ENCODE results near the gene EFNA5.
"Not testable (repeated sequence)": the region's sequence is repeated elsewhere in the genome, so short reads cannot be mapped to it uniquely, and the experiment has no call there.

EFNA5 gene

DNA sequence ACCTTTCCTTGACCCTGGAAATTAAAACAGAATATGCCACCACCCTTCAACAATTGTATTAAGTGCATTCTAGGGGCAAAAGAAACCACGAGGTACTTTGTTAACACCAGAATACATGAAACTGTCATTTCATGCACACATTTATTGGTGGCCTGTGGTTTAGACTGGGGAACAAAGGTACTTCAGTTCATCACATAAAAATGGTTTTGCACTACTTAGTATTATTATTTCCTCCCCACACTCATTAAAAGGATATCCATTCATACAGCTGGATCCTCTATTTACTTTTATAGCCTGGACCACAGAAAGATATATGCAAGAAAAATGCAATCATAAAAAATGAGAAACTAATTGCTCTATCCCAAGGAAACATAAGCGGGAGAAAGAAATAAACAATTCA, 230.9 kb downstream of the EFNA5 start:
- in situ Hi-C loops (cut with MboI; ENCODE audit: low sequenced_read_pairs), result no loop called here

DNA sequence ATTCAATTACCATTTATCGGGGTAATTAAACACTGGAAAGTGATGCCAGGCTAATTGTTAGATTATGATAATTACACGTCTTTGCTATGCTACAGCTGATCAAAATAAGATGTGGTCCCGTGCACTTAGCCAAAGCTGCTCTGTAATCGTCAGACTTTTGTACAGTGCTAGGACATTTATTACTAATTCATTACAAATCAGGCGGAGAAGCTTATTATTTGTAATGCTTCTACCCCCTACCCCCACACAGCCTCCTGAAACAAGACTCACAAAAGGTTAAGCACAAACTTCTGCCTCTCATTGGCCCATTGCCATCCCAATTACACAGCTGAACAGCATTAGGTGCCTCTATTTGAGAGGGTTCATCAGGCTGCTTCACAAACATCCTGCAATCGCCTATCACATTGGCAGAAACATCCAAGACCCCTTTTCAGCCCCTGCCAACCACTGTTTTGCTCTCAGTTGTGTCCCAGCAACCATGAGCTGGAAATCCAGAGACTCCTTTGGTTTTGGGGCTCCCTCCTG, 232.7 kb downstream of the EFNA5 start:
- in situ Hi-C loops (cut with MboI; ENCODE audit: low sequenced_read_pairs), result no loop called here

DNA sequence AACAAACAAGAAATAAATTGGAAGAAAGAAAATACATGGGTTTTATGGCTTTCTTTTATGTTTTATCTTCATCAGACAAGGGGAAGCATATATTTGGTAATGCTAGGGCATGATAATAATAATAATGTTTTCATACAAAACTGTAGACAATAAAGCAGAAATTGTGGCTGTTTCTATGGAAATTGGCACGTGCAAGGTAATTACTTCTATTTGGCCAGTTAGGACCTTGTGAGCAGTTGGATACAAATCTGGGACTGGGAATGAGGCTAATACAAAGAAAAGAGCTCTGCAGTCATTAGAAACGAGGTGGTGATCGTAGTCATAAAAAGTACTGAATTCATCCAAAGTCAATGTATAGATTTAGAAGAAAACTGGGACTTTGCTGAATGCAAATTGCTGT, 233.6 kb downstream of the EFNA5 start:
- in situ Hi-C loops (cut with MboI; ENCODE audit: low sequenced_read_pairs), result no loop called here

DNA sequence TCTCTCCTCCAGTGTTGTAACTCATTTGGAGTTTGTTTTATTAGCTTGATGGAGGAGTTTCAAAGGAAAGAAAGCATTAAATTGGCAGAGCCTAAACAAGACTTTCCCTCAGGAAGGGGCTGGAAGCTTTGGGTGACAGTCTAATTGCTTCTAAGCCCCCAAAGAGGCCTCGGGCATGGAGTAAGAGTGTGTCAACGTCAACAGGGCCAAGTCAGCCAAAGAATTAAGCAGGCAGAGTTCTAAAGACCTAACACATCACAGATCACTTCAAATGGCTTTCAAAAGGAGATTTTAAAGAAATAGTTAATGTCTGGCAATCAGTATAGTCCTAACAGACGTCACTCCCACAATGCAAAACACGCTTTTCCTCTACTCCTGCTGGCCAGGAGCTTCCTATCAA, 234.5 kb downstream of the EFNA5 start:
- in situ Hi-C loops (cut with MboI; ENCODE audit: low sequenced_read_pairs), result no loop called here

DNA sequence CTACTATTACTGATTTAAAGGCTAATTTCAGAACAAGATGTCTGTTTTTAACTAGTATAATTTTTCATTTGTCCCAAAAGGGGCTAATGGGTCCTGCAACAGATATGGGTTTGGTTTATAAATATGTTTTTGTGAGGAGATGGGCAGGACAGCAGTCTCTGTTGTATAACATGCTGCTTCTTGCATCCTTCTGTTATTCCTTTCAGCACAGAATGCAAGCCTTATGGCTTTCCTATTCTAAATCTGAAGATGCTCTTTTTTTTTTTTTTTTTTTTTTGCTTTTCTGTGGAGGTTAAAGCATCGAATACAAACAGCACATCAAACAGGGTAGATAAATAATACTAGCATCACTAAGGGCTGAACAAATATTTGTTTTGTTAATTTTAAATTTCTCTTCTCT, 235.7 kb downstream of the EFNA5 start:
- in situ Hi-C loops (cut with MboI; ENCODE audit: low sequenced_read_pairs), result no loop called here

DNA sequence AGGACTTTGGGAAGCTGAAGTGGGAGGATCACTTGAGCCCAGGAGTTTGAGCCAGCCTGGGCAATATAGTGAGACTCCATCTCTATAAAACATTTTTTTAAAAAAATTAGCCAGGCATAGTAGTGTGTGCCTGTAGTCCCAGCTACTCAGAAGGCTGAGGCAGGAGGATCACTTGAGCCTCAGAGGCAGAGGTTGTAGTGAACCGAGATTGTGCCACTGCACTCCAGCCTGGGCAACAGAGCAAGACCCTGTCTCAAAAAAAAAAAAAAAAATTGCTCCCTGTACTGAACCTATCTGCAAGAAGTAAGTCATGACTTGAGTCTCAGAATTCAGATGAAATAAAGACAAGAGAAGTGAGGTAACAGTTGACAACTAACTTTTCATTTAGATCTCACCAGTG, 237.1 kb downstream of the EFNA5 start:
- in situ Hi-C loops (cut with MboI; ENCODE audit: low sequenced_read_pairs), result not testable (repeated sequence)

DNA sequence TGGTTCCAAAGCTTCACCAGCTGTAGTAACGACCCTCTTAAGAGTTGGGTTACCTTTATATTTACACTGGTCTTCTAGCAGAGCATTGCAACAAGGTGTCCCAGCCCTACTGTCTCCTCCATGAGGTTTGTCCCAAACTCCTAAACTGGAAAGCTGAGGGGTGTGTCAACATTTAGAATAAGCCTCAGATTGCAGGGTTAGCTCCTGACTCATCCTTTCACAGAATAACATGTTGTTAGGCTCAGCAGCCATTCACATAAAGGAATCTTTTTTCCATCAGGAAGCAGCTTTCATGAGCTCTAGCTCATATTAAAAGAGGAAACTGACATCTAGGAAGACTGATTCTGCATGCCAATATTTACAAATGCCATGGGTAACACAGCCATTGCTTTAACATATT, 238.7 kb downstream of the EFNA5 start:
- in situ Hi-C loops (cut with MboI; ENCODE audit: low sequenced_read_pairs), result no loop called here

DNA sequence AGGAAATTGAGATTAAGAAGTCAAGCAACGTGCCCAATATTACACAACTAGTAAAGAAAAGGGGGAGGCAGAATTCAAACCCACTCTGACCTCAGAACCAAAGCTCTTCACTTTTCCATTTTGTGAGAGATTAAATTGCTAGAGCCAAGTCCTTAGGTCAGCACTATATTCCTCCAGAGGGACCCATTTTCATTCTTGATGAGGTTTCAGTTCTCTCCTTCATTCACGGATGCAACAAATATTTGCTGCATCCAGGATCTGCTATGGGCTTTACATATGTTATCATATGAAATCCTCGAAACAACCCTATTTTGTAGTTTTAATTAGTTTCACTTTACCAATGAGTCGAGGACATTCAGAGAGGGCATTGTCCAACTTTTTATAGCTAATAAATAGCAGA, 239.2 kb downstream of the EFNA5 start:
- in situ Hi-C loops (cut with MboI; ENCODE audit: low sequenced_read_pairs), result no loop called here

DNA sequence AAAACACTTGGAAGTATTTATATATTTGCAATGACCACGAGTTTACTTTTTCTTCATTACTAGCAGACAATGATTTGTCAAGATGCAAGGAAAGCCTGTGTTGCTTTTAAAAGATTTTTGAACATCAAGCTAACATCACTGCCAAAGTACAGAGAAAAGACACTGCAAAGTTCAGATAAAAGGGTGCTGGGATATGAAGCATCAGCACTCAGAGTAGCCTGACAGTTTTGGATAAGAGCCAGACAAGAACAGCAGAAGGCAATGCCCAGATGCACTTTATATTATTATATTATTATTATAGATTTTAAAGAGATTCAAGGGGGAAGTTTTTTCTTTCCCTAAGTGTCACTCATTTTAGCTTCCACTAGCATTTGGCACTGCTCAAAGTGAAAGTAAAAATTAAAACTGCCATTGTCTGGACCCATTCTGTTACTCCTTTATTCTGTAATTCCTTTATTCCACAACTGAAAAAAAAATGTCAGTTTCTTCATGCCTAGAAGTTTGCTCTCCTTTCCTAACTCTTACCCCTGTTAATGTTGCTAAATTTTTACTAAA, 240.6 kb downstream of the EFNA5 start:
- in situ Hi-C loops (cut with MboI; ENCODE audit: low sequenced_read_pairs), result no loop called here

DNA sequence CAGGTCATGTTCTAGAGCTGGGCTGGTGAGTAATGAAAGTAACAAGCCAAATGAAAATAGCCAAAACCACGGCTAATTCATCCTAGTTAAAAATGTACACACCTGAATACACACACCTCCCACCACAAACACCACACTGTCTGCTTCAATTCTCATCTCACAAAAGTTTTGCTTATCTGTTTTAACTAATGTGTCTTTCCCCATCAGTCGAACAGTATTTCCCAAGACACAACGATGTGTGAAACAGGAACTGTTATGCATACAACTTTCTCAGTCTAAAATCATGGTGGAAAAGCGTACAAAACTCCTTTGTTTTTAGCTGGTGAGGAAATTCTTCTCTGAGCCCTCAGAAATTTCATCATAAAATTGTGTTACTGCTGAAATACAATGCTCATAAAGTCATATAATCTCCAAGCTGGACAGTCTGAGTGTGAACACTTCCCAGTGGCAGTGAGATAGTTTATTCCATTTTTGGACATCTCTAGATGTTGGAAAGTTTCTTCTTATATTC, 242.4 kb downstream of the EFNA5 start:
- in situ Hi-C loops (cut with MboI; ENCODE audit: low sequenced_read_pairs), result no loop called here

DNA sequence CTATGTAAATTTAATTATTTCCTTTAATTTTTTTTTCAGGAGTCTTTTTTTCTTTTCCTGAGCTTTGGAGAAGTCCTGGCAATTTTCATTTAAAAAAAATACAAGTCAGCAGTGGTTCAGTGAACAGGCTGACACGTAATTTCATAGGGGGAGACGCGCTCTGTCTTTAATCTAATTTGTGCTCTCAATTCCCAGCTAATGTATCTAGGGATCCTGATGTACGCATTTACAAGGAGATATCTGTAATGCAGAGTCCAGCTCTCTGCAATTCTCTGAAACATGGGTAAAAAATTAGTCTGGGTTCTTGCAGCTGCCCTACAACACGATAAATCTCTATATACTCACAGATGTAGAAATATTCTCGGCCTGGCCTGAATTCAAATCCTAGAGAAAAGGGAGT, 243.9 kb downstream of the EFNA5 start:
- in situ Hi-C loops (cut with MboI; ENCODE audit: low sequenced_read_pairs), result no loop called here

DNA sequence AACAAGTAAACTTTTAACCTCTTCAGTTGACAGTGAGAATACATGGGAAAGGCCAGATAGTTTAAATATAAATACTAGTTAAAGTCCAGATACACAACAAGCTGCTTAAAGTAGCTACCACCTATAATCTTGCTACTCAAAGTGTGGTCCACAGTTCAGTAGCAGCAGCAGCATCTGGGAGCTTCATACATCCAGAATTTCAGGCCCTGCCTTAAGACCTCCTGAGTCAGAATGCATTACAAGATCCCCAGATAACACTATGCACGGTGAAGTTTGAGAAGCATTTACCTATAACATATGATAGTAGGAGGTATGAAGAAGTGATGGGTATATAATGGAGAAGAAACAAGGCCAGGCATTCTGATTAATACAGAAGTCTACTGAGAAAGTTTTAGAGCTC, 244.5 kb downstream of the EFNA5 start:
- in situ Hi-C loops (cut with MboI; ENCODE audit: low sequenced_read_pairs), result no loop called here

DNA sequence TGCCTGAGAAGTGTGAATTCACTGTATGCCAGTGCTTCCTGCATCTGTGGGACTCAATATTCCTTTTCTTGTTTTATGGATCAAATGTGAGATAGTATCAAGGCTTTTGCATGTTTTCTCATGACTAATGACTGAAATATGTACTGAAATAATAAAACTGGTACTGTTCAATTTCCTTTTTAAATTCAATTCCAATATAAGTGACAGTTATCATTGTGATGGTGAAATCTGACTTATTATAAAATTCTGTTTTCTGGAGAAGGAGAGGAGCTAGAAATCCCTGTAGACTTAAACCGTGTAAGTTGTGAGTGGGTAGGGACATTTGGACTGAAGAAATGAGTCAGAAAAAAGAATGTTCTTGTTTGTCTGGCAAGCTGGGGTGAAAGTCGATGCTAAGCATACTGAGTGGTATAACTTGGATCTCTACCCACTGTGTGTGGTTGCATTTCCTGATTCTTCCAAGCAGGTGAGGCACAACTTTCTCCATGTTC, 245.2 kb downstream of the EFNA5 start:
- in situ Hi-C loops (cut with MboI; ENCODE audit: low sequenced_read_pairs), result no loop called here

DNA sequence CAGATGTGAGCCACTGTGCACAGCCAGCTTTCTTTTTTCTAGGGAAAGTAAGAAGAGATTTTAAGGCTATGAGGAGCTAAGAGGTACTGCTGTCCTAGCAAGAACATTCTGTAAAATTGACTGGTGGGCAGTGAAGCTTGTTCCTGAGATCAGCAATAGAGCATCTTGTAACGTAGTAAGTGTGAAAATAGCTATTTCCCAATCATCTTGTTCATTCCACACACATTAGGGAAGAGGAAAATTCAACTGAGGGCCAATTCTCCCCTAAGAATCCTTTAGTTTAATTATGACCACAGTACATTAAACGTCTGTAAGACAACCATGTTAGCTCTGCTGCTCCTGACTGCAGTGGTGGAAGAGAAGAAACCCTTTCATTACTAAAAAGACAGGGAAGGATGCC, 246.2 kb downstream of the EFNA5 start:
- in situ Hi-C loops (cut with MboI; ENCODE audit: low sequenced_read_pairs), result no loop called here

DNA sequence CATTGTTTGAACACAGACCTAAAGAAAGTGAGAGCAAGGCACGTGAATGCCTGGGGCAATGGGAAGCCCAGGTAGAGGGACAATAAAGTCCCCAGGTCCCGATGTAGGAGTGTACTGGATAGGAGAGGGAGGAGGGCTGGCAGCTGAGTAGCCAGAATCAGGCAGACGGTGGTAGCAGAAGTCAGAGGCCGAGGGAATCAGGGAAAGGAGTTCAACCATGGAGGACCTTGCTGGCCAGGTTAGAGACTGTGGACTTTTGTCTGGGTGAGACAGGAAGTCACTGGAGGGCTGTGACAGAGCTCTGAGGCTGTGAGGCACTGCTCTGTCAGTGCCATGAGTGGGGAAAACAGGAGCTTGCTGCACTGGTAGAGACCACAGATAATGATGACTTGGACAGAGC, 248.2 kb downstream of the EFNA5 start:
- in situ Hi-C loops (cut with MboI; ENCODE audit: low sequenced_read_pairs), result no loop called here

DNA sequence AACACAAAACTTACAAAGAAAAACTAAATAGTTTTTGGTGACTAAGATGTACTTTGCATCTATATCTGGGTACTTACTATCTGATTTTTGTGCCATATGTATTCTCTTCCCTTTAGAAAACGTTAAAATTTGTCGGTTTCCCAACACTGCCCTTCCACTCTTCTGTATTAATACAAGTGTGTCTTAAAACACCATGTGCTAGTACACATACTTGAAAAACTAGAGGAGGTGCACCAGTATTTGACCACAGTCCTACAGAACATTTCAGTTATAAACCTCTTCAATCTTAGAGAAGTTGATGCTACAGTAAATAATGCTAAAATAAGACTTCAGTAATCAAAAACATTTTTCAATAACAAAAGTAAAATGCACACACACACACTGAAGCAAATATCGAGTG, 251.2 kb downstream of the EFNA5 start:
- in situ Hi-C loops (cut with MboI; ENCODE audit: low sequenced_read_pairs), result no loop called here

DNA sequence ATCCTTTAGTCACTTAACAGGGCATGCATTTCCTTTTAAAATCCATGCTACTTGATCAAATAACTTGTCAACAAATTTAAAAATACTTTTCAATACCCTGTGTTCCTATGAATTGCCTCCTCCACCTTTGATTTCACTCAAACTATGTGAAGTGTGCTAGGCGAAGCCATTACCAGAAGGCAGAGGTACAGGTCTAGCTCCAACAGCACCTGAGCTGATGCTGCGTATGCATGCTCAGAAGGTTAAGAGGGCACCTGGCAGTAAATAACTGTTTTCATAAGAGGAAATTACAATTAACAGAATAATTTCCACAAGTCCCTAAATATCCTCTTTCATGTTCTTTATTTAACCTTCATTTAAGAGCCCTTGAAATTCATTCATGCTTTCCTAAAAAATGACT, 251.8 kb downstream of the EFNA5 start:
- in situ Hi-C loops (cut with MboI; ENCODE audit: low sequenced_read_pairs), result no loop called here

DNA sequence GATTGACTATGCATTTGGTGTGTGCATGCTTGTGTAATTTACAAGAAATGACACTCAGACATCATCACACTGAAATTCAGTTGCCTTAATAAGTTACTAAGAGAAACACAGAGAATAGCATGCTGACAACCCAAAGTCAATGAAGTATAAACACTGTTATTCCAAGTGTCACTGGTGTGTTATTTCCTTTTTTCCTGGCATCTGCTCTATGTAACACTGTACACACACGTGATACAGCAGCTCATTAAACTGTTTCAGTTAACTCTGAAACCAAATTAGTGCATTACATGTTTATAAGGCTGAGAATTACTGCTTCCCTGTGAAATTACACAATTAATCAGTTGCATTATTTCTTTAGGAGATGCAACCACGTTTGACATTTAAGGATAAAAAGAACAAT, 252.7 kb downstream of the EFNA5 start:
- in situ Hi-C loops (cut with MboI; ENCODE audit: low sequenced_read_pairs), result no loop called here

DNA sequence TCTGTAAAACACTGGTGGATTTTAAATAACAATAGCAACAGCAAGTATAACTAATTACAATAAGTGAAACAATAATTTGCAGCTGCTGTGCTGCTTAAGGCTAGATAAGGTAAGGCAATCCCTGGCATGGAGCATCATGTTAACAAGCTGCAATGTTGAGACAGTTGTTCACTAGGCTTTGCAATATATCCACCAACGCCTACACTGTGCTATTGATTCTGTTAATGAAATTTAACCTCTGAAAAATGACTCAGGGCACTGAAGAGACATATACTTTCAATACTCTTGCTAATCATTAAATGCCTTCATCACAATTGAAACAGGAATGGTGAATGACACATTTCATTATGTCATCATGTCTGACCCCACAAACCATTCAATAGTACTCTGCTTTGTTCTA, 255.0 kb downstream of the EFNA5 start:
- in situ Hi-C loops (cut with MboI; ENCODE audit: low sequenced_read_pairs), result no loop called here

DNA sequence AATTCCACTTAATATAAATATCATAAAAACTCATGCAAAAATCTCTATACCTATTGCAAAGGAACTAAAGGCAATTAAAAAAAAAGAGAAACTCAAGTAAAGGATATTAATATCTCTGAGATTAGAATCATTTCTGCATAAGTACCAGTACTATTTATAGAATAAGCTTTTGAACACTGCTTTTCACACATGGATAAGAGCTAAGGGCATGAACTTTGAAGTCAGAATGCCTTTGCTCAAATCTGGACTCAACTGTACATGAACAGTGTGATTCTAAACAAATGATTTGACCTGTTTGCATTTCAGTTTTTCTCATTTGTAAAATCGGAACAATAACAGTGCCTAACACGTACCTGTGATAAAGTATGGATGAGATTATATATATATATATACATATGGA, 255.9 kb downstream of the EFNA5 start:
- in situ Hi-C loops (cut with MboI; ENCODE audit: low sequenced_read_pairs), result no loop called here

DNA sequence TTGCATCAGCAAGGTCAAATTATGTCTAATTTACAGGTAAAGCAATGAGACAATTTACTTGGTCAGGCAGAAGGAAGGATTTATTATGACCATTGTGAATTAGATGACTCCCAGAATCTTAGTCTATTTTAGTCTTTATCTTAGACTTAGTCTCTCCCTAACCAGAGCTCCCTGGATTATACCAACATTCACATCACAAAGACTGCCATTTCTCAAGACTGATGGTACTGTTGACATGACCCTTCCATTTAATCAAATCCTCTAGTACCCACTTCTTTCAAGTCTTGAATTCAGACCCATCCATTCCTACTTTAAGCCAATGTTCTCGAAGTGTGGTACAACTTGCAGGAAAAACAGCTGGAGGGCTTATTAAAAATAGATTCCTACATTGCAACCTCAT, 257.0 kb downstream of the EFNA5 start:
- in situ Hi-C loops (cut with MboI; ENCODE audit: low sequenced_read_pairs), result no loop called here

DNA sequence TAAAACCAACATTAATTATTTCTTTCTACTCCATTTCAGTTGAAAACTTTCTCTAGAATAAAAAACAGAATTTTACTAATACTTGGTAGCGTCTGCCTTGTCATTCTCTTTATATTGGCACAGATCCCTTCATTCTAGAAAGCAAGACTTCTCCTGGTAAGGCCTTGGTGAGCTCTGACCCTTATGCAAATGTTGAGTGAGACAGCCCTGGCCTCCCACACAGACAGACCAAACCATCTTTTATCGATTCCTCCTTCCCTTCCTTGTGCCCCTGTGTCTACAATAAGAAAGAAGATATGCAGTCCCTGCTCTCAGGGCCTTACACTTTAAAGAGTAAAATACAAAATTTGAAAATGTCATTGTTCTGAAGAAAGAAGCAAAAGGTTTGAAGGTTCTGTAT, 262.2 kb downstream of the EFNA5 start:
- in situ Hi-C loops (cut with MboI; ENCODE audit: low sequenced_read_pairs), result no loop called here

DNA sequence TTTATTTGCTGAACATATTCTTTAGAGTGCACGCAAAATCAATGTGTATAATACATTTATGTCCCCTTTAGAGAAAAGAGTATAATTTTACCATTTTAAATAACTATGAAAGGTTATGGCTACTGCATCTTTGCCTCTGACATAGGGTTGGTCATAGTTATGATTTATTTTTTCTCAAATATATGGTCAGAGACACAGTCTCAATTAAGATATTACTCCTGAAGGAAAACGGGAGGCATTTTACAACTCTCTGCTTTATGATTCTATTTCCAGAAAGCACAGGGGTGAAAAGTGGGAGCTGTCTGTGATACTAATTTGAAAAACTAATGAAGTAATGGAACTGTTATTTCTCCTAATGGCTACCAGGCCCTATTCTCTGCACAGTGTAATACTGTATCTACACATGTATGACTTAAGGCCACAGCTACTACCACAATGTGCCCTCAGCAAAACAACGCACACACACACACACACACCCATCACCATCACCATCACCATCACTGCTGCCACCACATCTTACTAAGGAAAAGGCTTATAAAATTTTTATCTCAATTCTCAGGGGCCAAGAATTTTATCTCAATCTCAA, 262.9 kb downstream of the EFNA5 start:
- in situ Hi-C loops (cut with MboI; ENCODE audit: low sequenced_read_pairs), result no loop called here
